Heart right ventricle (tissue), 16 donors: Measurements from ENCODE around the gene WWOX. TPM values are rescaled to one million over a fixed set of nuclear protein-coding genes. Genes with fewer than 3 reads are reported as not detected.

ENCODE experiments used
- ATAC-seq, 8 donors: fragments of 200-7000 bp; cut with Tn5 transposase; one replicate each; pipeline ENCODE4 v1.9.1; 2020; ENCODE audit warnings: mild to moderate bottlenecking in 8 of 8, moderate library complexity in 8 of 8, moderate number of reproducible peaks in 1 of 8
- DNase-seq, 2 donors: peaks; one replicate each; pipeline ENCODE4 v3.0.0-alpha.2; 2020
- H3K27ac ChIP-seq, 10 donors: fragments of 200-600 bp; sonication (generic) in 2 of 10; one replicate each; pipeline versions ENCODE4 v1.5.0 to v1.8.0; 2020 to 2022; ENCODE audit warnings: mild to moderate bottlenecking in 3 of 10
- H3K27me3 ChIP-seq, 7 donors: fragments of 200-600 bp; one replicate each; pipeline ENCODE4 v1.8.0; 2021 to 2022; ENCODE audit warnings: mild to moderate bottlenecking in 2 of 7
- H3K36me3 ChIP-seq, 9 donors: fragments of 200-600 bp; sonication (generic) in 1 of 9; one replicate each; pipeline versions ENCODE4 v1.5.0 to v1.8.0; 2020 to 2022; ENCODE audit warnings: mild to moderate bottlenecking in 2 of 9
- H3K4me1 ChIP-seq, 9 donors: fragments of 200-600 bp; sonication (generic) in 1 of 9; one replicate each; pipeline versions ENCODE4 v1.5.0 to v1.8.0; 2020 to 2022; ENCODE audit warnings: mild to moderate bottlenecking in 4 of 9
- H3K4me3 ChIP-seq, 10 donors: fragments of 200-600 bp; sonication (generic) in 2 of 10; one replicate each; pipeline versions ENCODE4 v1.5.0 to v1.8.0; 2020 to 2022; ENCODE audit warnings: mild to moderate bottlenecking in 7 of 10, moderate library complexity in 2 of 10
- H3K9me3 ChIP-seq, 11 donors: fragments of 200-600 bp in 10 of 11; sonication (generic) in 2 of 11; one replicate each; pipeline versions ENCODE4 v1.5.0 to v1.8.0; 2013 to 2022; ENCODE audit warnings: mild to moderate bottlenecking in 2 of 11, control low read depth in 1 of 11, moderate library complexity in 1 of 11
- CTCF ChIP-seq, 9 donors: fragments of 200-600 bp; sonication (generic) in 2 of 9; IDR thresholded peaks; one replicate each; pipeline versions ENCODE4 v1.5.0 to v1.8.0; 2021 to 2022; ENCODE audit warnings: antibody characterized with exemption in 9 of 9, mild to moderate bottlenecking in 5 of 9, moderate library complexity in 1 of 9
- WGBS, 2 donors: extraction: QIAGEN DNeasy Blood & Tissue Kit; methylation state at CpG; one replicate each; pipeline ENCODE4 v1.1.7; 2013; ENCODE audit warnings: inconsistent platforms in 1 of 2; 5-methylcytosine and 5-hydroxymethylcytosine counted together
- intact Hi-C, 10 donors: fragments of 100-400 bp; cut with DNase I; formaldehyde crosslinking; loops; one replicate each; pipeline versions ENCODE4 v1.11.1 to v1.14.2; 2022
- polyA plus RNA-seq, 2 donors: library from polyadenylated mRNA; stranded (reverse); fragments of 200-250 nt; gene quantifications; one replicate each; pipeline ENCODE4 v1.2.3, GENCODE V29; 2013
- total RNA-seq, 10 donors: library from RNA; stranded (reverse); fragmentation: NEBNext Ultra II Directional in 3 of 10; extraction: Animal tissue kit (Norgen Biotek cat#: 25700) in 3 of 10; gene quantifications; one replicate each; pipeline versions ENCODE4 v1.2.1 to v1.2.4, GENCODE V29; 2021 to 2023
- donor health status: Arrhythmogenic right ventricular cardiomyopathy.
- donor health status: ischemic (EF 13 %, LVEDD 7.1; RV severe dilation, severe dysfunction).
- donor health status: healthy with polysubstance abuse.
- donor health status: DM: no; HTN: yes; CAD: no.
- donor health status: DM: no; HTN: no; CAD: no.
- donor health status: ischemic (EF 25% LVEDD 6.9; RV normal size, moderate dysfunction).
- donor health status: ischemic (EF 25% LVEDD 5.7; RV mildly dilated, moderate dysfunction).
- donor health status: healthy.
- donor health status: DM: yes; HTN: yes; CAD: no.
- donor health status: Ischemic cardiomyopathy.
- donor health status: ischemic (EF 35%, LVEDD 5.7; RV mildly dilated, moderate dysfunction).
- donor health status: nonischemic (EF 11% LVEDD 7.7; RV severe dilation, severe dysfunction).
- donor health status: DM: yes; HTN: yes; CAD: no.
- donor health status: PGD.
- donor health status: ischemic (EF 29% LVEDD 5.4; RV normal size, mild dysfunction).
- donor health status: nonischemic (EF 23%, LVEDD 6.1; RV moderate dilation, normal function).

The WWOX gene
- total and polyA plus RNA-seq, 12 donors = 4.9 to 15.0 (median 9.9) TPM

GRCh38 chr16:78990309-78990701, 890.9 kb downstream of the WWOX start:
- no peak for TF ChIP-seq CTCF (IDR thresholded peaks at IDR 0.05)
- Histone ChIP-seq H3K27me3 (no peaks in the 10 kb centered on the region), H3K9me3 (no peaks in the 10 kb centered on the region), H3K4me3 (no peak overlapping the region), H3K27ac (no peak overlapping the region), H3K36me3 (no peaks in the 10 kb centered on the region), H3K4me1 (peaks cover 0 to 15% (median 0%) of the 10 kb centered on the region in 9 donors)
- intact Hi-C loops = no loop called here
- ATAC-seq (peak in 1 of 8 donors; percentile 15), DNase-seq (no peak)
- 43 to 50% methylated on average over 5 of the region's 5 CpGs for WGBS, 2 donors

GRCh38 chr16:78992001-78992400, 892.5 kb downstream of the WWOX start:
- ATAC-seq = no peak
- H3K36me3 ChIP-seq = no peaks in the 10 kb centered on the region
- no peaks in the 10 kb centered on the region for H3K9me3 ChIP-seq
- TF ChIP-seq CTCF (IDR thresholded peaks at IDR 0.05) = no peak
- no peak overlapping the region for H3K4me3 ChIP-seq
- WGBS, 2 donors = 78 to 81% methylated on average over 6 of the region's 6 CpGs
- DNase-seq = no peak
- no peaks in the 10 kb centered on the region for H3K27me3 ChIP-seq
- H3K4me1 ChIP-seq = peaks cover 0 to 7% (median 0%) of the 10 kb centered on the region in 9 donors
- intact Hi-C loops = no loop called here
- H3K27ac ChIP-seq = no peak overlapping the region

GRCh38 chr16:78993346-78993745, 893.9 kb downstream of the WWOX start:
- H3K36me3 ChIP-seq = no peaks in the 10 kb centered on the region
- ATAC-seq (peak in 7 of 8 donors; percentile 29 to 93 (median 82)), DNase-seq (peak in 1 of 2 donors; percentile 31)
- H3K9me3 ChIP-seq = no peaks in the 10 kb centered on the region
- peaks cover 0 to 7% (median 0%) of the 10 kb centered on the region in 9 donors for H3K4me1 ChIP-seq
- no peak overlapping the region for H3K27ac ChIP-seq
- no peaks in the 10 kb centered on the region for H3K27me3 ChIP-seq
- TF ChIP-seq CTCF (IDR thresholded peaks at IDR 0.05) = no peak
- 22 to 44% methylated on average over 12 of the region's 12 CpGs for WGBS, 2 donors
- no peak overlapping the region for H3K4me3 ChIP-seq
- intact Hi-C loops = no loop called here

- Histone ChIP-seq H3K9me3 (no peaks in the 10 kb centered on the region), H3K4me1 (peaks cover 0 to 7% (median 0%) of the 10 kb centered on the region in 9 donors), H3K4me3 (no peak overlapping the region), H3K36me3 (no peaks in the 10 kb centered on the region), H3K27ac (no peak overlapping the region), H3K27me3 (no peaks in the 10 kb centered on the region)
- 79 to 86% methylated on average over 15 of the region's 15 CpGs for WGBS, 2 donors
- no peak for TF ChIP-seq CTCF (IDR thresholded peaks at IDR 0.05)
- DNase-seq (no peak), ATAC-seq (no peak)
- intact Hi-C loops = no loop called here
Measured at GRCh38 chr16:78994135-78994745, 894.8 kb downstream of the WWOX start.
